Measurements from ENCODE around the gene VWF. TPM values are rescaled to one million over a fixed set of nuclear protein-coding genes. Genes with fewer than 3 reads are reported as not detected.

Gene VWF
- polyA plus RNA-seq, 1 donor (not counting 4 experiments of a cell fraction or from before 2014, with no cell fraction given), result 0.01 TPM

DNA sequence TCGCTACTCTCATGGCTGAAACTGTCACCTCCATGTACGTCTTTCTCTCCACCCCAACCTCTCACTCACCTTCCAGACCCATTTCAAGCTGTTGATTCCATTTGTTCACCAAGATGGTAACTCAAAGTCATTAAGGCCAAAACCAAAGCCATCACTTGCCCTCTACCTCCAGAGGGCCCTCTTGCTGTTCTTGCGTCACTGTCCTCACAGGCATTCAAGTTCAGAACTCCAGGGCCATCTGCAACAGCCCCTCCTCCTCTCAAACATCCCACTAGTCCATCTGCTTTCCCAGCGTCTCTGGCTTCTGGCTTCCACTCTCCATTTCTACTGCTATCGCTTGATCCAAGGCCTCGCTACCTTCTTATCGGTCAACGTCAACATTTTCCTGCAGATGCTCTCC is 74.5 kb downstream of the VWF start:
- Histone ChIP-seq H3K9me1 (ENCODE audit: control insufficient read depth, extremely low read depth, insufficient read depth, low read length) (no peaks in the 10 kb centered on the region), H3K4me2 (ENCODE audit: control insufficient read depth, extremely low read depth, insufficient read depth, low read depth, low read length) (no peak overlapping the region), H3K79me2 (ENCODE audit: control insufficient read depth, insufficient read depth, low read length) (no peaks in the 10 kb centered on the region), H3K27me3 (ENCODE audit: control insufficient read depth, extremely low read depth, insufficient read depth, low read length) (no peaks in the 10 kb centered on the region), H3K9ac (ENCODE audit: control insufficient read depth, extremely low read depth, insufficient read depth, low read length) (no peak overlapping the region), H3K36me3 (ENCODE audit: control insufficient read depth in 2 of 2, extremely low read depth in 1 of 2, insufficient read depth in 2 of 2, low read length in 2 of 2) (no peaks in the 10 kb centered on the region), H3K9me3 (ENCODE audit: control insufficient read depth, low read depth, low read length) (no peaks in the 10 kb centered on the region), H4K20me1 (ENCODE audit: control insufficient read depth, extremely low read depth, insufficient read depth, low read length) (no peaks in the 10 kb centered on the region), H2AFZ (ENCODE audit: control insufficient read depth, low read length) (no peak overlapping the region), H3K4me1 (ENCODE audit: control insufficient read depth, extremely low read depth, insufficient read depth, low read length) (peaks cover 6% of the 10 kb centered on the region), H3K27ac (ENCODE audit: control insufficient read depth, insufficient read depth, low read length) (no peak overlapping the region), H3K4me3 (ENCODE audit: control insufficient read depth in 2 of 3, extremely low read depth in 1 of 3, insufficient read depth in 2 of 3, low read depth in 1 of 3, low read length in 3 of 3) (no peak overlapping the region)
- FAIRE-seq (no peak), DNase-seq (ENCODE audit: low read depth, low spot score) (no peak)
- dilution Hi-C loops (cut with MboI; ENCODE audit: extremely low pct_ligation_motif_present, low sequenced_read_pairs), result no loop called here
- TF ChIP-seq, protein P1, sequence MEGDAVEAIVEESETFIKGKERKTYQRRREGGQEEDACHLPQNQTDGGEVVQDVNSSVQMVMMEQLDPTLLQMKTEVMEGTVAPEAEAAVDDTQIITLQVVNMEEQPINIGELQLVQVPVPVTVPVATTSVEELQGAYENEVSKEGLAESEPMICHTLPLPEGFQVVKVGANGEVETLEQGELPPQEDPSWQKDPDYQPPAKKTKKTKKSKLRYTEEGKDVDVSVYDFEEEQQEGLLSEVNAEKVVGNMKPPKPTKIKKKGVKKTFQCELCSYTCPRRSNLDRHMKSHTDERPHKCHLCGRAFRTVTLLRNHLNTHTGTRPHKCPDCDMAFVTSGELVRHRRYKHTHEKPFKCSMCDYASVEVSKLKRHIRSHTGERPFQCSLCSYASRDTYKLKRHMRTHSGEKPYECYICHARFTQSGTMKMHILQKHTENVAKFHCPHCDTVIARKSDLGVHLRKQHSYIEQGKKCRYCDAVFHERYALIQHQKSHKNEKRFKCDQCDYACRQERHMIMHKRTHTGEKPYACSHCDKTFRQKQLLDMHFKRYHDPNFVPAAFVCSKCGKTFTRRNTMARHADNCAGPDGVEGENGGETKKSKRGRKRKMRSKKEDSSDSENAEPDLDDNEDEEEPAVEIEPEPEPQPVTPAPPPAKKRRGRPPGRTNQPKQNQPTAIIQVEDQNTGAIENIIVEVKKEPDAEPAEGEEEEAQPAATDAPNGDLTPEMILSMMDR (optimal IDR thresholded peaks at IDR 0.05 in 1 of 3, IDR thresholded peaks at IDR 0.05 in 1 of 3, conservative IDR thresholded peaks at IDR 0.05 in 1 of 3; ENCODE audit: extremely low read depth in 1 of 3, insufficient read depth in 2 of 3, low read length in 3 of 3), result no peak
- no peak for TF ChIP-seq EZH2 (IDR thresholded peaks at IDR 0.05; ENCODE audit: low read length)

- Histone ChIP-seq H3K4me1 (ENCODE audit: control insufficient read depth, extremely low read depth, insufficient read depth, low read length) (peaks cover 7% of the 10 kb centered on the region), H3K9me1 (ENCODE audit: control insufficient read depth, extremely low read depth, insufficient read depth, low read length) (no peaks in the 10 kb centered on the region), H3K9ac (ENCODE audit: control insufficient read depth, extremely low read depth, insufficient read depth, low read length) (no peak overlapping the region), H3K36me3 (ENCODE audit: control insufficient read depth in 2 of 2, extremely low read depth in 1 of 2, insufficient read depth in 2 of 2, low read length in 2 of 2) (no peaks in the 10 kb centered on the region), H3K4me3 (ENCODE audit: control insufficient read depth in 2 of 3, extremely low read depth in 1 of 3, insufficient read depth in 2 of 3, low read depth in 1 of 3, low read length in 3 of 3) (no peak overlapping the region), H3K27me3 (ENCODE audit: control insufficient read depth, extremely low read depth, insufficient read depth, low read length) (no peaks in the 10 kb centered on the region), H3K9me3 (ENCODE audit: control insufficient read depth, low read depth, low read length) (no peaks in the 10 kb centered on the region), H2AFZ (ENCODE audit: control insufficient read depth, low read length) (no peak overlapping the region), H4K20me1 (ENCODE audit: control insufficient read depth, extremely low read depth, insufficient read depth, low read length) (no peaks in the 10 kb centered on the region), H3K27ac (ENCODE audit: control insufficient read depth, insufficient read depth, low read length) (no peak overlapping the region), H3K4me2 (ENCODE audit: control insufficient read depth, extremely low read depth, insufficient read depth, low read depth, low read length) (no peak overlapping the region), H3K79me2 (ENCODE audit: control insufficient read depth, insufficient read depth, low read length) (no peaks in the 10 kb centered on the region)
- FAIRE-seq, result no peak
- no peak for TF ChIP-seq EZH2 (IDR thresholded peaks at IDR 0.05; ENCODE audit: low read length)
- TF ChIP-seq, protein P1 (optimal IDR thresholded peaks at IDR 0.05 in 1 of 3, IDR thresholded peaks at IDR 0.05 in 1 of 3, conservative IDR thresholded peaks at IDR 0.05 in 1 of 3; ENCODE audit: extremely low read depth in 1 of 3, insufficient read depth in 2 of 3, low read length in 3 of 3), result no peak
- dilution Hi-C loops (cut with MboI; ENCODE audit: extremely low pct_ligation_motif_present, low sequenced_read_pairs), result no loop called here
- DNase-seq (ENCODE audit: low read depth, low spot score), result no peak
These were observed 74.9 kb downstream of the VWF start for GRCh38 chr12:6049587-6049986.
